GM18517 (cell line): Measurements from ENCODE around the gene SUSD1.
A peak's percentile ranks its signal among the peaks of the same experiment; 100 is the strongest.
"Not testable (repeated sequence)": the region's sequence is repeated elsewhere in the genome, so short reads cannot be mapped to it uniquely, and the experiment has no call there.

Experiments
- ATAC-seq: cut with Tn5 transposase; IDR thresholded peaks from one replicate; pipeline ENCODE4 v1.9.1; 2021; ENCODE audit warnings: mild to moderate bottlenecking, moderate library complexity; ENCODE audit not compliant: unreplicated experiment

Gene SUSD1

DNA sequence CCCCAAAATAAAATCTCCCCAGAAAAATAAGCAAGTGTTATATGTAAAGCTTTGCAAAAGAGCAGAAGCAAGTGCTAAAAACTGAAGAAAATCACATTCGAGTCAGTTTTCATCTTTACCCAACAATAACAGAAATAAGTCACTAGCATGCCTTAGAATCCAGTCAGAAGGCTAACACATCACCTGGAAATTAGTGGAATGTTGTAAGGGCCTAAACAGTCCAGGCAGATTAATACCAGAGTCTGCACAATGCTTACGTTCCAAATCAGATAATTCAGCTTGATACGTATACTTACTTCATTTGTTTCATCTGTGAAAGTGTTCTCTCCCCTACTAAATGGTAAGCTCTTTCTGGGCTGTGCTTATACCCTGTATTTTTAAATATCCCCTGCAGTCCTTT is 42.7 kb downstream of the SUSD1 start:
- ATAC-seq = no peak

GRCh38 chr9:112130997-112131396 is 44.1 kb downstream of the SUSD1 start:
- no peak for ATAC-seq

DNA sequence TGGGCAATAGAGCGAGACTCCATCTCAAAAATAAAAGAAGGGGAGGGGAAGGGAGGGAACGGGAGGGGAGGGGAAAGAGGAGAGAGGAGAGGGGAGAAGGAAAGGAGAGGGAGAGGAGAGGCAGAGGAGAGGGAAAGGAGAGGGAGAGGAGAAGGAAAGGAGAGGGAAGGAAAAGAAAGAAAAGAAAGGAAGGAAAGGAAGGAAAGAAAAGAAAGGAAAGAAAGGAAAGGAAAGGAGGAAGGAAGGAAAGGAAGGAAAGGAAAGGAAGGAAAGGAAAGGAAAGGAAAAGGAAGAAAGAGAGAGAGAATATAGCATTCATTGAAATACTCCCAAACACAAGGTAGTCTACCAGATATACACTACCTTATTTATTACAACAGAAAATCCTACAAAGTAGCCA is 44.8 kb downstream of the SUSD1 start:
- ATAC-seq = no peak

- ATAC-seq = no peak
These were observed 45.9 kb downstream of the SUSD1 start for GRCh38 chr9:112129246-112129645.

DNA sequence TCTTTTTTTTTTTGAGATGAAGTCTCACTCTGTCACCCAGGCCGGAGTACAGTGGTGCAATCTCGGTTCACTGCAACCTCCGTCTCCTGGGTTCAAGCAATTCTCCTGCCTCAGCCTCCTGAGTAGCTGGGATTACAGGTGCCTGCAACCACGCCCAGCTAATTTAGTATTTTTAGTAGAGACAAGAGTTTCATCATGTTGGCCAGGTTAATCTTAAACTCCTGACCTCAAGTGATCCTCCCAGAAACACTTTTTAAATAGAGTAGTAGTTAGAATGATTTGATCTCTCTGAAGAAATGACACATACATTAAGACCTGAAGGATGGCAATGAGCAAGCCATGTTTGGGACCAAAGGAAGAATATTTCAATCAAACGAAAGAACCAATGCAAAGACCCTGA is 46.7 kb downstream of the SUSD1 start:
- not testable (repeated sequence) for ATAC-seq

DNA sequence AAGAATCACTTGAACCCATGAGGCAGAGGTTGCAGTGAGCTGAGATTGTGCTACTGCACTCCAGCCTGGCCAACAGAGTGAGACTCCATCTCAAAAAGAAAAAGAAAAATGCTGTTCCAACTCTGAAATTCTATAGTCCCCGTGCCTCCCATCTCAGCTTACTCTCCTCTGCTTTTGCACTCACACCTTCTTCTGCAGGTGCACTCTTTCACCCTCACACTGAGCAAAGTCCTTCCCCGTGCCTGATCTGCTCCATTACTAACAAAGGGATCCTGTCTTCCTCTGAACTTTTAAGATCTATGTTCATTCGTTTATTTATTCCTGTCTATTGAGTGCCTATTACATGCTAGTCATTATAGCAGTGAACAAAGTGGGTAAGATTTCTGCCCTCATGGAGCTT is 47.8 kb downstream of the SUSD1 start:
- no peak for ATAC-seq

- no peak for ATAC-seq
These were observed 49.1 kb downstream of the SUSD1 start for GRCh38 chr9:112125951-112126388.

DNA sequence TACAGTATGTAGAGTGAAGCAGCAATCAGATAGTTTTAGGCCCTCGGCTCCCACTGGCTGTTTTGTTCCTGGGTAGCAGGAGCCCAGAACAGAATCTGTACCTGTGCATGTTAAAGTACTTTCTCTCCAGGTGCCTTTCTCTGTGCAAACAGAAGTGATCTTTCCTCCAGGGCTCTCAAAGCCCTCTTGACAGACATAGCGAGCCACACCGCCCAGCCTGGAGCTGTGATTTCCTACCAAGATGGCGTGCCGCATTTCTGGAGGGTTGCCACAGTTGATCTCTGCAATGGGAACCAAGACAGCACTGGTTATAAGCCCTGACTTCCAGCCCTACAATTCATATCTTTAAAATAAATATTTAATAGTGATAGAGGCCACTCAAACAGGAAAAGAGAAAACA is 50.9 kb downstream of the SUSD1 start:
- no peak for ATAC-seq

DNA sequence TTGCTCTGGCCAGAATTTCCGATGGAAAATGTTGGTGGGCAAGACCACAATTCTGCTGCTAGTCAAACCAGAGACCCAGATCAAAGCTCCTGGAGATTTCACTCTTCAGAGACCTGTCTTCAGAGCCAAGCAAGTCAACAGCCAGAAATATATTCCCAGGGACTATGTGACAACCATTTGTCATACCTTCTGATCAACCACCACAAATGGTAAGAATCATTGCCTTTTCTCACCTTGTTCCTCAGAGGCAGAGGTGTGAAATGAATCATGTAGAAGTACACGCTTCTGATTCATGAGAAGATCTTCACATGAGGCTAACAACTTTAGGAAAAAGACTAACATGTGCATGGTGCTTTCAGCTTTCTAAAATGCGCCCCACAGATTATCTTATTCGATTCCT is 53.5 kb downstream of the SUSD1 start:
- ATAC-seq = no peak

DNA sequence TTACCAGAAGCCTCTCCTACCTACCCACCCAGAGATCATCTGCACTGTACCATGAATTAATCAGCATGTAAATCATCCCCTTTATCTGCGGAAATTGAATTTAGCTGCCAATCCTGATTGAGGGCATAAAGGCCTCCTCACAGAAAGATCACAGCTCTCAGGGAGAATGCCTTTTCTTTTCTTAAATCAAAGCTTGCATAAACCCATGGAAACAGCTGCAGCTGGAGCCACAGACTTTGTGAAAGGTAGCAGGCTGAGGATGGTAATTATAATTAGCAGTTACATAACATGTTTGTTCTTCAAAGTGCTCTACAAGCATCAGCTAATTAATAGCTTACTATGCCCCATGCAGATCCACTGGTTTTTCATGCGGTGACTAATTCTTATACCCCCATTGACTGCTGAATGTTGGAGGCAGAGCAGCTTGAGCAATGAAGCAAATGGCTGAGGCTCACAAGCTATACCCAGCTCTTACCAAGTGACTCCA is 54.6 kb downstream of the SUSD1 start:
- no peak for ATAC-seq

- ATAC-seq = no peak
These were observed 55.1 kb downstream of the SUSD1 start for GRCh38 chr9:112120030-112120341.

DNA sequence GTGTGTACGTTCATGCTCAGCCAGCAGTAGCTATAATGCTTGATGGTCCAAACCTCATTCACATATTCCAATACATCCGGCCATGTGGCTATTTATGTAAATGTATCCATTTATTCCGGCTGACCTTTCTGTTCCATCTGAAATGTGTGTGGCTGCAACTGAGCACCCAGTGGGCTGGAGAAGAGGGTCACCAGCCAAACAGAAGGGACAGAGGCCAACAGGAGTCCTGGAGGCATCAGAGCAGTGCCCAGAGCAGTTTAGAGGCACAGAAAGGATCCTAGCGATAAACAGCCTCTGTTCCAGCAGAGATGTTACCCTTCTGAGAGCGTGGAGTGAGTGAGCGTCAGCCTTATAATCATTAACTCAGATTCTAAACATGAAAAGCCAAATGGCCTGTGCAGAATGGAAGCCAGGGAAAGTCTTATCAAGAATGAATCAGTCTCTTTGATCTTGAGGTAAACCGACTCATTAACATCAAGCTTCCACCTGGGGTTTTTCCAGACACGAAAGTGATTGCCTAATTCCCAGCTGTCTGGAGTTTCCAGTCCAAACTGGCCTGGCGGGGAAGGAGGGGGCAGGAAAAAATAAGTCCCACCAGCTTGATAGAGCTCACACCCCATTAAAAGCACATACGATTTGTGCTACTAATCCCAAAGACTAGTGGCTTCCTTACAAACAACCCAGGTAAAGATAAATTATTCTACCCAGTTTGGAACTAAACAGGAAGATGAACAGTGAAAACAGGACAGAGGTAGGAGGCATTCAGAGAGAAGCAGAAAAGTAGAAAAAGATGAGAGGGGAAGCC is 55.7 kb downstream of the SUSD1 start:
- no peak for ATAC-seq

DNA sequence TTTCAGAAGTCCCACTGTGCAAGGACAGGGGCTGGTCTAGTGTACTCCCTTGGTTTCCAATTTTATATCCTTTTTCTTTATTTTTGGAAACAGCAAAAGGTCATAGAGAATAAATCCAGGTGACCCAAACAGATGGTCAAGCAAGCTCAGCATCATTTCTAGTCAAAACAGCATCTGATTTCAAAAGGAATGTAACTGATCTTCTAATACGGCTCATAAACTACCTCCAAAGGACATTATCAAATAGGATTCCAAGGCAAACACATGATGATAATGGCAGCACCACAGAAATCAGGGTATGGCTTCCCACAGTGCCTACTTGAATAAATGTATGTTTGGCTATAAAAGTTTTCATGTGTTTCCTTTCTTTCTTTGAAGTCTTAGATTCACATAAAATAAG is 57.1 kb downstream of the SUSD1 start:
- no peak for ATAC-seq

GRCh38 chr9:112115970-112116753 is 58.9 kb downstream of the SUSD1 start:
- ATAC-seq = no peak

- no peak for ATAC-seq
These were observed 60.0 kb downstream of the SUSD1 start for GRCh38 chr9:112115109-112115508.

- ATAC-seq = no peak
These were observed 62.0 kb downstream of the SUSD1 start for GRCh38 chr9:112112941-112113681.

DNA sequence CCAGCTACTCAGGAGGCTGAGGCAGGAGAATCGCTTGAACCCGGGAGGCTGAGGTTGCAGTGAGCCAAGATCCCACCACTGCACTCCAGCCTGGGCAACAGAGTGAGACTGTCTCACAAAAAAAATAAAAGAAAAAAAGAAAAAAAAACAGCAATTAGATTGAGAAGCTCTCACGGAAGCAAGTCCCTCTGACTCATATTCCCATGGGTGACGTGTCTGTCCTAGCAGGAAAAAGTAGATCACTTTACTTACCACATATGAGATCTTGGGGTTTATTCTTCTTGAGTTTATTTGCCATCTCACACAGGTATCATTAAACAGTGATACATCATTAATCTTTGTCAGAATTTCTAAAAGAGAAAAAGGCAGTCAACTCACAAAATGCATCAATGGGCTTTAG is 62.6 kb downstream of the SUSD1 start:
- no peak for ATAC-seq

- ATAC-seq = no peak
These were observed 63.6 kb downstream of the SUSD1 start for GRCh38 chr9:112111461-112111860.

- no peak for ATAC-seq
These were observed 64.4 kb downstream of the SUSD1 start for GRCh38 chr9:112110777-112111113.

DNA sequence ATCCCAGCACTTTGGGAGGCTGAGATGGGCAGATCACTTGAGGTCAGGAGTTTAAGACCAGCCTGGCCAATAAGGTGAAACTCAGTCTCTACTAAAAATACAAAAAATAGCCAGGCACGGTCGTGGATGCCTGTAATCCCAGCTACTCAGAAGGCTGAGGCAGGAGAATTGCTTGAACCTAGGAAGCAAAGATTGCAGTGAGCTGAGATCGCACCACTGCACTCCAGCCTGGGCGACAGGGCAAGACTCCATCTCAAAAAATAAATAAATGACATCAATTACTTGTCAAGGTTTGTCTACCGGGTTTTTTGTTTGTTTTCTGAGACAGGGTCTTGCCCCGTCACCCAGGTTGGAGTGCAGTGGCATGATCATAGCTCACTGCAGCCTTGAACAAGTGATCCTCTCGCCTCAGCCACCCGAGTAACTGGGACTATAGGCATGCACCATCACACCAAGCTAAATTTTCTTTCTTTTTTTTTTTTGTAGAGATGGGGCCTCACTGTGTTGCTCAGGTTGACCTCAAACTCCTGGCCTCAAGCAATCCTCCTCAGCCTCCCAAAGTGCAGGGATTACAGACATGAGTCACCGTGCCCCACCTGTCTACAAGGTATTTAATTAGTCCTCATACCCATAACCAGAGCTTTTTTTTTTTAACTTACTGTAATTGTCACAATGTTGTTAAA is 64.9 kb downstream of the SUSD1 start:
- ATAC-seq = no peak

GRCh38 chr9:112104901-112105300 is 70.2 kb downstream of the SUSD1 start:
- ATAC-seq = peak; percentile 70
